H9 (cell line): ENCODE results near the gene AACS. TPM values are rescaled to one million over a fixed set of nuclear protein-coding genes. Genes with fewer than 3 reads are reported as not detected.

ENCODE experiments used
- DNase-seq: peaks from one replicate; pipeline ENCODE4 v3.0.0-alpha.2; 2017
- H2AFZ ChIP-seq: one replicate; pipeline ENCODE4 v1.6.1; 2013; ENCODE audit warnings: mild to moderate bottlenecking, low read length, control low read depth, moderate library complexity
- H2AK5ac ChIP-seq: 2 replicates; pipeline ENCODE4 v1.6.1; 2013; ENCODE audit warnings: low read length, control low read depth, mixed read lengths; ENCODE audit not compliant: insufficient read length
- H2BK120ac ChIP-seq: one replicate; pipeline ENCODE4 v1.6.1; 2013; ENCODE audit warnings: low read depth, mild to moderate bottlenecking, low read length, control low read depth, inconsistent platforms; ENCODE audit not compliant: poor library complexity, severe bottlenecking
- H2BK12ac ChIP-seq: 2 replicates; pipeline ENCODE4 v1.6.1; 2013; ENCODE audit warnings: low read length, control low read depth, mixed read lengths, low read depth; ENCODE audit not compliant: insufficient read length
- H2BK15ac ChIP-seq: 2 replicates; pipeline ENCODE4 v1.6.1; 2013; ENCODE audit warnings: low read depth, low read length, control low read depth
- H2BK20ac ChIP-seq: one replicate; pipeline ENCODE4 v1.6.1; 2013; ENCODE audit warnings: low read depth, mild to moderate bottlenecking, low read length, control low read depth, inconsistent platforms; ENCODE audit not compliant: poor library complexity, severe bottlenecking
- H2BK5ac ChIP-seq: 2 replicates; pipeline ENCODE4 v1.6.1; 2013; ENCODE audit warnings: low read length, control low read depth, mixed read lengths; ENCODE audit not compliant: insufficient read length
- H3K14ac ChIP-seq: 2 replicates; pipeline ENCODE4 v1.6.1; 2013; ENCODE audit warnings: low read length, control low read depth; ENCODE audit not compliant: insufficient read depth
- H3K18ac ChIP-seq: 2 replicates; pipeline ENCODE4 v1.6.1; 2013; ENCODE audit warnings: low read depth, mild to moderate bottlenecking, mixed read lengths, low read length, control low read depth; ENCODE audit not compliant: insufficient read length
- H3K23ac ChIP-seq: 2 replicates; pipeline ENCODE4 v1.6.1; 2013; ENCODE audit warnings: low read length, control low read depth, mixed read lengths, low read depth; ENCODE audit not compliant: insufficient read length
- H3K23me2 ChIP-seq: 2 replicates; pipeline ENCODE4 v1.6.1; 2013; ENCODE audit warnings: low read depth, mild to moderate bottlenecking, mixed read lengths, low read length, control low read depth; ENCODE audit not compliant: insufficient read length, poor library complexity, severe bottlenecking
- H3K27ac ChIP-seq: 2 replicates; pipeline ENCODE4 v1.5.1; 2013; ENCODE audit warnings: low read length, control low read depth, mixed read lengths, low read depth; ENCODE audit not compliant: insufficient read length
- H3K27me3 ChIP-seq: 2 replicates; pipeline ENCODE4 v1.6.1; 2013; ENCODE audit warnings: low read length, control low read depth, inconsistent platforms; ENCODE audit not compliant: insufficient read depth
- H3K4ac ChIP-seq: 2 replicates; pipeline ENCODE4 v1.6.1; 2013; ENCODE audit warnings: low read depth, mild to moderate bottlenecking, control low read depth, inconsistent platforms, low read length, moderate library complexity
- H3K4me1 ChIP-seq: 2 replicates; pipeline ENCODE4 v1.6.1; 2013; ENCODE audit warnings: low read length, control low read depth, inconsistent platforms; ENCODE audit not compliant: insufficient read depth
- H3K4me2 ChIP-seq: 2 replicates; pipeline ENCODE4 v1.6.1; 2013; ENCODE audit warnings: low read length, control low read depth, mixed read lengths; ENCODE audit not compliant: insufficient read length, insufficient read depth
- H3K56ac ChIP-seq: 2 replicates; pipeline ENCODE4 v1.6.1; 2013; ENCODE audit warnings: low read depth, mild to moderate bottlenecking, mixed read lengths, low read length, control low read depth; ENCODE audit not compliant: insufficient read length
- H3K79me1 ChIP-seq: 2 replicates; pipeline ENCODE4 v1.6.1; 2013; ENCODE audit warnings: low read depth, mild to moderate bottlenecking, moderate library complexity, low read length, control low read depth, inconsistent platforms; ENCODE audit not compliant: insufficient read depth, poor library complexity, severe bottlenecking
- H3K79me2 ChIP-seq: 2 replicates; pipeline ENCODE4 v1.6.1; 2013; ENCODE audit warnings: low read length, control low read depth, inconsistent platforms; ENCODE audit not compliant: insufficient read depth
- H3K9ac ChIP-seq: 2 replicates; pipeline ENCODE4 v1.6.1; 2013; ENCODE audit warnings: low read length, control low read depth, mixed read lengths; ENCODE audit not compliant: insufficient read length; ENCODE audit errors: extremely low read depth
- H3K9me3 ChIP-seq: one replicate; pipeline ENCODE4 v1.6.1; 2013; ENCODE audit warnings: low read depth, low read length, inconsistent platforms; ENCODE audit not compliant: control insufficient read depth
- H3T11ph ChIP-seq: one replicate; pipeline ENCODE4 v1.6.1; 2013; ENCODE audit warnings: mild to moderate bottlenecking, low read length, control low read depth, inconsistent platforms
- H4K20me1 ChIP-seq: one replicate; pipeline ENCODE4 v1.6.1; 2013; ENCODE audit not compliant: control insufficient read depth, insufficient read length, insufficient read depth
- H4K5ac ChIP-seq: 2 replicates; pipeline ENCODE4 v1.6.1; 2013; ENCODE audit warnings: low read depth, mild to moderate bottlenecking, mixed read lengths, low read length, control low read depth; ENCODE audit not compliant: insufficient read length
- H4K8ac ChIP-seq: replicated peaks from 2 replicates; pipeline ENCODE4 v1.6.1; 2013; ENCODE audit warnings: low read length, control low read depth, mixed read lengths, low read depth; ENCODE audit not compliant: insufficient read length
- H4K91ac ChIP-seq: 2 replicates; pipeline ENCODE4 v1.6.1; 2013; ENCODE audit warnings: low read depth, mild to moderate bottlenecking, moderate library complexity, mixed read lengths, low read length, control low read depth; ENCODE audit not compliant: insufficient read length
- H3K27ac Mint-ChIP-seq, 3 experiments: 2 replicates in 2 of 3; 3 replicates in 1 of 3; pipeline ENCODE4 v1.8.0; 2020 to 2021; ENCODE audit warnings: mixed read lengths in 3 of 3, mild to moderate bottlenecking in 1 of 3, moderate library complexity in 1 of 3
- H3K27me3 Mint-ChIP-seq: 2 replicates; pipeline ENCODE4 v1.8.0; 2021; ENCODE audit warnings: low read depth, mild to moderate bottlenecking, moderate library complexity, mixed read lengths
- H3K36me3 Mint-ChIP-seq, 3 experiments: 2 replicates in 2 of 3; 3 replicates in 1 of 3; pipeline ENCODE4 v1.8.0; 2020 to 2021; ENCODE audit warnings: low read depth in 3 of 3, mixed read lengths in 3 of 3; ENCODE audit not compliant: insufficient read depth in 1 of 3
- H3K4me1 Mint-ChIP-seq, 2 experiments: 2 replicates each; pipeline ENCODE4 v1.8.0; 2020; ENCODE audit warnings: mixed read lengths in 2 of 2
- H3K4me3 Mint-ChIP-seq, 2 experiments: 2 replicates in 1 of 2; 3 replicates in 1 of 2; pipeline ENCODE4 v1.8.0; 2020 to 2021; ENCODE audit warnings: mild to moderate bottlenecking in 2 of 2, mixed read lengths in 2 of 2, moderate library complexity in 1 of 2
- H3K9me3 Mint-ChIP-seq, 2 experiments: 2 replicates in 1 of 2; 3 replicates in 1 of 2; pipeline ENCODE4 v1.8.0; 2020; ENCODE audit warnings: mild to moderate bottlenecking in 2 of 2, mixed read lengths in 2 of 2, moderate library complexity in 1 of 2
- WGBS: extraction: QIAGEN DNeasy Blood & Tissue Kit; methylation state at CpG from one replicate; pipeline ENCODE4 v1.1.7; 2013; ENCODE audit warnings: missing lambda C conversion rate, low lambda C conversion rate, mixed read lengths; ENCODE audit not compliant: insufficient read length; ENCODE audit errors: extremely low coverage; 5-methylcytosine and 5-hydroxymethylcytosine counted together
- total RNA-seq: library from RNA; stranded (reverse); gene quantifications from 2 replicates; pipeline ENCODE4 v1.2.1, GENCODE V29; 2021
- TF ChIP-seq, protein P1 (sequence below): fragments of 200-600 bp; sonication (generic); conservative IDR thresholded peaks from 3 replicates; pipeline ENCODE4 v1.8.0; 2021; ENCODE audit warnings: antibody characterized with exemption, mild to moderate bottlenecking

Gene AACS
- total RNA-seq, 1 experiment from 2014 or later, result 35.0 TPM

DNA sequence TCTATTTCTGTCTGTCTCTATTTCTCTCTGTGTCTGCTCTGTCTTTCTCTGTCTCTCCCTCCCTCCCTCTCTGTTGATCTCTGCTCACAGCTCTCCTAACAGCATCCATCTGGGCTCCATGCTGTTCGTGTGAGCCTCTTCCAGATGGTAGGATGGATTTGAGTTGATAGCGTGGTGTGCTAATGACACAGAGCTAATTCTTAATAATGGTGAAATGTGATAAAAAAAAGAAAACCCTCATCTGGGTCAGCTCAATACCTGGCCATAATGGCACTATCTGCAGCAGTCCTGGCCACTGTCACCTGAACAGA is 96.4 kb downstream of the AACS start:
- no peak overlapping the region for H2AK5ac ChIP-seq
- no peak overlapping the region for H2BK12ac ChIP-seq
- no peak overlapping the region for H2BK120ac ChIP-seq
- H3K79me1 ChIP-seq, result no peaks in the 10 kb centered on the region
- no peaks in the 10 kb centered on the region for H3K27me3 ChIP-seq
- Mint-ChIP-seq H3K36me3 (peaks cover 0 to 2% (median 0%) of the 10 kb centered on the region in 3 experiments; a peak in 1 of 7 replicates), H3K9me3 (peaks cover 4 to 7% of the 10 kb centered on the region in 2 experiments; a peak in 4 of 5 replicates), H3K4me3 (no peak overlapping the region), H3K4me1 (peaks cover 0 to 6% of the 10 kb centered on the region in 2 experiments; a peak in 2 of 4 replicates), H3K27ac (no peak overlapping the region; a peak in 1 of 7 replicates), H3K27me3 (peaks cover 7% of the 10 kb centered on the region)
- no peaks in the 10 kb centered on the region for H3K9me3 ChIP-seq
- no peak overlapping the region for H4K91ac ChIP-seq
- no peaks in the 10 kb centered on the region for H3K4me1 ChIP-seq
- H3K4me2 ChIP-seq, result no peak overlapping the region
- no peak overlapping the region for H2BK5ac ChIP-seq
- DNase-seq, result no peak
- H3T11ph ChIP-seq, result no peak overlapping the region
- H3K23me2 ChIP-seq, result no peaks in the 10 kb centered on the region
- no peak overlapping the region for H3K27ac ChIP-seq
- H2BK15ac ChIP-seq, result no peak overlapping the region
- TF ChIP-seq, protein P1, sequence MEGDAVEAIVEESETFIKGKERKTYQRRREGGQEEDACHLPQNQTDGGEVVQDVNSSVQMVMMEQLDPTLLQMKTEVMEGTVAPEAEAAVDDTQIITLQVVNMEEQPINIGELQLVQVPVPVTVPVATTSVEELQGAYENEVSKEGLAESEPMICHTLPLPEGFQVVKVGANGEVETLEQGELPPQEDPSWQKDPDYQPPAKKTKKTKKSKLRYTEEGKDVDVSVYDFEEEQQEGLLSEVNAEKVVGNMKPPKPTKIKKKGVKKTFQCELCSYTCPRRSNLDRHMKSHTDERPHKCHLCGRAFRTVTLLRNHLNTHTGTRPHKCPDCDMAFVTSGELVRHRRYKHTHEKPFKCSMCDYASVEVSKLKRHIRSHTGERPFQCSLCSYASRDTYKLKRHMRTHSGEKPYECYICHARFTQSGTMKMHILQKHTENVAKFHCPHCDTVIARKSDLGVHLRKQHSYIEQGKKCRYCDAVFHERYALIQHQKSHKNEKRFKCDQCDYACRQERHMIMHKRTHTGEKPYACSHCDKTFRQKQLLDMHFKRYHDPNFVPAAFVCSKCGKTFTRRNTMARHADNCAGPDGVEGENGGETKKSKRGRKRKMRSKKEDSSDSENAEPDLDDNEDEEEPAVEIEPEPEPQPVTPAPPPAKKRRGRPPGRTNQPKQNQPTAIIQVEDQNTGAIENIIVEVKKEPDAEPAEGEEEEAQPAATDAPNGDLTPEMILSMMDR, result no peak
- H3K18ac ChIP-seq, result no peak overlapping the region
- no peaks in the 10 kb centered on the region for H4K20me1 ChIP-seq
- no peak overlapping the region for H3K9ac ChIP-seq
- no peak overlapping the region for H3K4ac ChIP-seq
- no CpG with 5 or more reads among the region's 2 CpGs for WGBS
- H3K79me2 ChIP-seq, result no peaks in the 10 kb centered on the region
- no peak overlapping the region for H2BK20ac ChIP-seq
- H3K56ac ChIP-seq, result no peak overlapping the region
- no peak overlapping the region for H3K23ac ChIP-seq
- no peak overlapping the region for H2AFZ ChIP-seq
- H4K8ac ChIP-seq, result no peak overlapping the region
- H4K5ac ChIP-seq, result no peak overlapping the region
- H3K14ac ChIP-seq, result no peak overlapping the region
